ENCODE data around the gene CDSN.

The CDSN gene

DNA sequence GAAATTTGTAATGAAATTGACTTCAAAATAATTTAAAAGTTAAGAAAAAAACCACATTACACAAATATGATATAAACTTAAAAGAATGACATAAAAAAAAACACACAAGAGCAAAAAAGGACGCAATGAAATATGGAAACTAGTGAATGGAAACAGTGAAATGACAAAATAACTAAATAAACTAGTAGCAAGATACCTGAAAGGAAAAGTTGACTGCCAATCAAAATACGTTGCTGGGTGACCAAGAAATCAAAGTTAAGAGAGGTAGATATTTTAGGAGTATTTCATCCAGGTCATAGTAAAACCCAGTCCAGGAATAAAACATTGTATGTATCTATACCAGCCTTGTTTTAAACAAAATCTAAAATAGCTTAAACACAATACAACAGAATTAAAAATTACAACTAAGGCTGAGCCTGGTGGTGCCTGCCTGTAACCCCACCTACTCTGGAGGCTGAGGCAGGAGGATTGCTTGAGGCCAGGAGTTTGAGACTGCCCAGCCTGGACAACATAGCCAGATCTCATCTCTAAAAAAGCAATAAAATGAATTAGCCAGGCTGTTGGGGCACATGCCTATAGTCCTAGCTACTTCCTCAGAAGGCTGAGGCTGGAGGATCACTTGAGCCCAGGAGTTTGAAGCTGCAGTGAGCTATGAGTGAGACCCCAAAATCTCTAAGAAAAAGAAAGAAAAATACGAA, 29.8 kb downstream of the CDSN start:
- H3K27ac ChIP-seq: no peak overlapping the region
- TF ChIP-seq, protein P1, sequence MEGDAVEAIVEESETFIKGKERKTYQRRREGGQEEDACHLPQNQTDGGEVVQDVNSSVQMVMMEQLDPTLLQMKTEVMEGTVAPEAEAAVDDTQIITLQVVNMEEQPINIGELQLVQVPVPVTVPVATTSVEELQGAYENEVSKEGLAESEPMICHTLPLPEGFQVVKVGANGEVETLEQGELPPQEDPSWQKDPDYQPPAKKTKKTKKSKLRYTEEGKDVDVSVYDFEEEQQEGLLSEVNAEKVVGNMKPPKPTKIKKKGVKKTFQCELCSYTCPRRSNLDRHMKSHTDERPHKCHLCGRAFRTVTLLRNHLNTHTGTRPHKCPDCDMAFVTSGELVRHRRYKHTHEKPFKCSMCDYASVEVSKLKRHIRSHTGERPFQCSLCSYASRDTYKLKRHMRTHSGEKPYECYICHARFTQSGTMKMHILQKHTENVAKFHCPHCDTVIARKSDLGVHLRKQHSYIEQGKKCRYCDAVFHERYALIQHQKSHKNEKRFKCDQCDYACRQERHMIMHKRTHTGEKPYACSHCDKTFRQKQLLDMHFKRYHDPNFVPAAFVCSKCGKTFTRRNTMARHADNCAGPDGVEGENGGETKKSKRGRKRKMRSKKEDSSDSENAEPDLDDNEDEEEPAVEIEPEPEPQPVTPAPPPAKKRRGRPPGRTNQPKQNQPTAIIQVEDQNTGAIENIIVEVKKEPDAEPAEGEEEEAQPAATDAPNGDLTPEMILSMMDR (conservative IDR thresholded peaks at IDR 0.05): no peak

DNA sequence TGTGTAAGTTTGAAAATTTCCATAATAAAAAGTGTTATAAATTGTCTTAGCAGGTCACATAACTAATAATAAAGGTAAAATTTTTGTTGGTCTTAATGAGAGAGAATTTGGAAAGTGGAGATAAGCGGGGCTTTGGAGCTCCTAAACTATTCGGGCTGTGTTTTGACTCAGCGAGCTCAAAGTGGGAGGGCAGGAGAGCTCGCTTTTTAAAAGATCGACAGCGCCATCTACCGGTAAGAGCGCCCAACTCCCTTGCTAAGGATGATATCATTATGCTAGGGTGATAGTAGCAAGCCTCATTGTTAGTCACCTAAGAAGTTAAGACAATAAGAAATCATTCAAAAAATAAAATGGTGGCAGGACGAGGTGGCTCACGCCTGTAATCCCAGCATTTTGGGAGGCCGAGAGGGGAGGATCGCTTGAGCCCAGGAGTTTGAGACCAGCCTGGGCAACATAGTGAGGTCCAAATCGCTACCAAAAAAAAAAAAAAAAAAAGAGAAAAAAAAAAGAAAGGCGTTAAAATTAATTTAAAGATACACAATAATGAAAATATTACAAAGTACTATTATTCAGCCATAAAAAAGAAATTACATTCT, 32.7 kb downstream of the CDSN start:
- peak overlapping the region; percentile 24; the same call in 1 of the 2 replicates for H3K27ac ChIP-seq
- TF ChIP-seq, protein P1 (conservative IDR thresholded peaks at IDR 0.05): peak; percentile 79

DNA sequence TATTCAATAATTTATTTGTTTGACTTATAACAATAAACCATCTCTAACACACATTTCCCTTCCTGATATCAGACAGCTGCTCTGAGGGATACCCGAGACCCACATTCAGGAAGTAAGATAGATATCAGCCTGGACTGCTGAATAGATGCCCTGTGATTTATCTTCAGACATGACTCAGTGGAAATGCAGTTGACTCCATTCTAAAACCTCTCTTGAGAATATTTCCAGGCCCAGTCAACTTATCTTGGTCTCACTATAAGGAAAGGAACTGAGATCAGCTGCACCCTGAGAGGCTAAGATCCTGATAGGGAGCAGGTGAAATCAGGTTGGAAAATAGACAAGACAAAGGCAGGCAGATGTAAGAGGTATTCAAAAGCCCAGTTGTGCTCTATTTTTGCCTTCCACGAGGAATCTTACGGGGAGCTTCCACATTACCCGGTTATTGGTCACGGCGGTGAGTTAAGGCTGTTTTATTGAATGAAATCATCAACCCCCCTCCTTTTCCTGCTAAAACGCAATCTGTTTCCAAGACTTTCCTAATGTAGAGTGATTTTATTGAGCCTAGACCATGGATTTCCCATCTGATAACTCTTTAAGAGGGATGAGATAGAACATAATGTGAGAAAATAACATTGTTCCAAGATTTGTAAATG, 33.3 kb downstream of the CDSN start:
- peak overlapping the region; percentile 24; the same call in 1 of the 2 replicates for H3K27ac ChIP-seq
- TF ChIP-seq, protein P1 (conservative IDR thresholded peaks at IDR 0.05): no peak

DNA sequence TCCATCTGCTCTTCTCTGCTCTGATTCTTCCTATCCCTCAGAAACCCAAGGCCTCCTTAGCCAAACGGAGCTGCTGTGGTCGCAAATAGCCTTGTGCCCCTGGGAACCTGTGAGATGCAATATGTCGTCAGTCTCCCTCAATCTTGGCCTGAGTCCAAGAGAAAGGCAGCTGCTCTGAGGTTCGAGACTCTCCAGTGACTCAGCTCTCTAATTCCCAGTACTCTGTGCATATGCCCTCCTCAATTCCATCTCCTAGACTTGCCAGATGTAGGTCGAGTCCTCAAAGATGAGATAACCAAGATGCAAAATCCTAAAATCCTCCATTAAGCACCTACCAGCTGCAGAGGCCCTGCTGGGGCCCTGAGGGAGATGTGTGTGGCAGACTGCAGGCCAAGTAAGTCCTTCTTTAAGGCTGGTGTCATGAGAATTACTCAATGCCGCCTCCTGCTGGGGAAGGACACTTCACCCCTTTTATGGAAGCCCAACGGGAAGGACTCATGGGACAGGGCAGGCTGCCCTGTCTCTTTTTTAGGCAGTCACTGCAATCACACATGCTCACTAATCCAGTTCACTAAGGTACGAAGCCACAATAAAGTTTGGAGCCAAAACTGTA, 36.4 kb downstream of the CDSN start:
- H3K27ac ChIP-seq: no peak overlapping the region
- TF ChIP-seq, protein P1 (conservative IDR thresholded peaks at IDR 0.05): 0 out of 2 replicates have a peak, but pooled peaks have one; percentile 17

DNA sequence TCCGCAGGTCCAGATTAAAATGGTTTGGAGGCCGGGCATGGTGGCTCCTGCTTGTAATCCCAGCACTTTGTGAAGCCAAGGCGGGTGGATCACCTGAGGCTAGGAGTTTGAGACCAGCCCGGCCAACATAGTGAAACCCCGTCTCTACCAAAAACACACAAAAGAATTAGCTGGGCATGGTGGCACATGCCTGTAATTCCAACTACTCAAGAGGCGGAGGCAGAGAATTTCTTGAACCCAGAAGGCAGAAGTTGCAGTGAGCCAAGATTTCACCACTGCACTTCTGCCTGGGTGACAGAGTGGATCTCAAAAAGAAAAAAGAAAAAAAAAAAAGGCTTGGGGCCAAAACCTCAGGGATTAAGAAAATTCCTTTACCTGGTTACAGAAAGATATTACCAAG, 38.4 kb downstream of the CDSN start:
- H3K27ac ChIP-seq: no peak overlapping the region
- TF ChIP-seq, protein P1 (conservative IDR thresholded peaks at IDR 0.05): no peak

DNA sequence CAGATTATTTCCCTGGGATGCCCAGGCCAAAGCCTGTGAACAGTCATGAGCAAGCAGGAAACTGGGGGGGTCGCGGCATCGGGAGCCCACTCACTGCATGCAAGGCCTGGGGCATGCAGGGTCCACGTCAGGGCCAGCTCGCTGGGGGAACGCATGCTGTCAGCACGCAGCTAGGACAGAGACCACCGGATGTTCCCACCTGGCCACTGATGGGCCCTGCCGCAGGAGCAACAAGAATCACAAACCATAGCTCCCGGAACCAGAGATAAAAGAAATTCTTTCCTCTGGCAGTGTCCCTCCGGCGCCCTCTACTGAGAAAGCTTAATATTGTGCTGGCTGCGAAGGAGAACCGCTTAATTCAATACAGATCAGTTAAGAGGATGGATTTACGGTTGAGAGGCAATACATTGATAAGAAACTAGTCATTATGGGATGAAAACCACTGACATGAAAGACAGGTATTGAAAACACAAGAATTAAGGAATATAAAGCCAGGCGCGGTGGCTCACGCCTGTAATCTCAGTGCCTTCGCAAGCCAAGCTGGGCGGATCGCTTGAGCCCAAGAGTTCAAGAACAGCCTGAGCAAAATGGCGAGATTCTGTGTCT, 40.5 kb downstream of the CDSN start:
- peak overlapping the region; percentile 55; the same call in 1 of the 2 replicates for H3K27ac ChIP-seq
- TF ChIP-seq, protein P1 (conservative IDR thresholded peaks at IDR 0.05): peak; percentile 92

DNA sequence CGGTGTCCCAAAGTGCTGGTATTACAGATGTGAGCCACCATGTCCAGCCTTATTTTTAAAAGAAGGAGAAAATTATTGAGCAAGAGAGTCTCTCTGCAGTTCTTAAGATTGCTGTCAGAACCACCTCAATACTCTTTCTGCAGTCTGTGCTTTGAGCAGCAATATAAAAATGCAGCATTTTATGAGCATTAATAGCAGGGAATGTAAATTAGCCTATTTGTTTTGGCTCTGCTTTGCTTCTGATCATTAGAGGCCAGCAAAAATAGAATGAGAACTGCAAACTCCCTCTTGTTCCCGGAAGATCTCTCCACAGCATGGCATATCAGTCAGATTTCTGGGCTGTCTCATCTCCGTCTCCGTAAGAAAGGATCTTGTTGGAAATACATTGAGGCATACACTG, 43.6 kb downstream of the CDSN start:
- TF ChIP-seq, protein P1 (conservative IDR thresholded peaks at IDR 0.05): no peak

More for the DNA sequence above, 43.6 kb downstream of the CDSN start:
- H3K27ac ChIP-seq: peak overlapping the region; percentile 85

All from VCaP (cell line).